ENCODE results near the gene ST6GALNAC3.

DNA sequence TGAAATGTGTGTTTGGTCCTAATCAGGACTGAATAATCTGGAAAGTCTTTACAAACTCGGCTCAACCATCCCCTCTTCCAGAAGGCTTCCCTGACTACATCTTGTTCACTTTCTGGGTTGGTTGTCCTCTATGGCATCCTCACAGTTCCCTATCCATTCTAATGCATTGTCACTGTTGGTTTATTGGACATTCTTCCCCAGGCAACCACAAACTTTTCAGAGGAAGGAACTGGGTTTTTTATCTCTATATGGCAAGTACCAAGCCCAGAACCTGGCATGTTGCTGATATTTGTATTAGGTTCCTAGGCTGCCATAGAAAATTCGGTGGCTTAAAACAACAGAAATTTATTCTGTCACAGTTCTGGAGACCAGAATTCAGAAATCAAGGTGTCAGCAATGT, 429.2 kb downstream of the ST6GALNAC3 start:
- TF ChIP-seq, protein P1, sequence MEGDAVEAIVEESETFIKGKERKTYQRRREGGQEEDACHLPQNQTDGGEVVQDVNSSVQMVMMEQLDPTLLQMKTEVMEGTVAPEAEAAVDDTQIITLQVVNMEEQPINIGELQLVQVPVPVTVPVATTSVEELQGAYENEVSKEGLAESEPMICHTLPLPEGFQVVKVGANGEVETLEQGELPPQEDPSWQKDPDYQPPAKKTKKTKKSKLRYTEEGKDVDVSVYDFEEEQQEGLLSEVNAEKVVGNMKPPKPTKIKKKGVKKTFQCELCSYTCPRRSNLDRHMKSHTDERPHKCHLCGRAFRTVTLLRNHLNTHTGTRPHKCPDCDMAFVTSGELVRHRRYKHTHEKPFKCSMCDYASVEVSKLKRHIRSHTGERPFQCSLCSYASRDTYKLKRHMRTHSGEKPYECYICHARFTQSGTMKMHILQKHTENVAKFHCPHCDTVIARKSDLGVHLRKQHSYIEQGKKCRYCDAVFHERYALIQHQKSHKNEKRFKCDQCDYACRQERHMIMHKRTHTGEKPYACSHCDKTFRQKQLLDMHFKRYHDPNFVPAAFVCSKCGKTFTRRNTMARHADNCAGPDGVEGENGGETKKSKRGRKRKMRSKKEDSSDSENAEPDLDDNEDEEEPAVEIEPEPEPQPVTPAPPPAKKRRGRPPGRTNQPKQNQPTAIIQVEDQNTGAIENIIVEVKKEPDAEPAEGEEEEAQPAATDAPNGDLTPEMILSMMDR (IDR thresholded peaks at IDR 0.05) = no peak
- no peak for TF ChIP-seq POLR2A (IDR thresholded peaks at IDR 0.05)
